DOHH2 (cell line): ENCODE measurements around the gene PBOV1.

Experiments
- CTCF ChIP-seq: fragments of 200-600 bp; sonication (generic); IDR thresholded peaks from one replicate; pipeline ENCODE4 v1.5.1; 2014; ENCODE audit warnings: antibody characterized with exemption, mild to moderate bottlenecking, low read depth, low read length; ENCODE audit not compliant: poor library complexity, severe bottlenecking
- EZH2phosphoT487 ChIP-seq: fragments of 200-600 bp; sonication (generic); IDR thresholded peaks from 2 replicates; pipeline ENCODE4 v1.6.1; 2017; ENCODE audit warnings: borderline replicate concordance, mild to moderate bottlenecking, antibody characterized with exemption, low read length, moderate library complexity, mixed read lengths

- TF ChIP-seq CTCF (no peak), EZH2phosphoT487 (no peak)
Measured at GRCh38 chr6:138194287-138194686, 24.0 kb downstream of the PBOV1 start.
